Iris pigment epithelial cell (primary cell): ENCODE measurements around the gene SMAD7.
A peak's percentile ranks its signal among the peaks of the same experiment; 100 is the strongest.

Source experiments
- DNase-seq: peaks from one replicate; pipeline ENCODE4 v3.0.0-alpha.2; 2011; ENCODE audit warnings: low read depth

Gene SMAD7

GRCh38 chr18:48944634-48945033 is 6.1 kb downstream of the SMAD7 start:
- peak; percentile 49 for DNase-seq

- no peak for DNase-seq
Observed at GRCh38 chr18:48943736-48944527, 6.8 kb downstream of the SMAD7 start.

- no peak for DNase-seq
Observed at GRCh38 chr18:48943333-48943732, 7.4 kb downstream of the SMAD7 start.

- peak; percentile 98 for DNase-seq
Observed at GRCh38 chr18:48942554-48943261, 8.1 kb downstream of the SMAD7 start.

GRCh38 chr18:48942086-48942485 is 8.7 kb downstream of the SMAD7 start:
- DNase-seq, result no peak

GRCh38 chr18:48941672-48942071 is 9.1 kb downstream of the SMAD7 start:
- no peak for DNase-seq

GRCh38 chr18:48940854-48941611 is 9.7 kb downstream of the SMAD7 start:
- no peak for DNase-seq

- peak; percentile 37 for DNase-seq
Observed at GRCh38 chr18:48939205-48940097, 11.3 kb downstream of the SMAD7 start.

- no peak for DNase-seq
Observed at GRCh38 chr18:48938827-48939204, 11.9 kb downstream of the SMAD7 start.

GRCh38 chr18:48937869-48938750 is 12.7 kb downstream of the SMAD7 start:
- no peak for DNase-seq

- DNase-seq, result no peak
Observed at GRCh38 chr18:48935433-48935774, 15.4 kb downstream of the SMAD7 start.

GRCh38 chr18:48934723-48935432 is 15.9 kb downstream of the SMAD7 start:
- DNase-seq, result peak; percentile 44

- no peak for DNase-seq
Observed at GRCh38 chr18:48934415-48934722, 16.4 kb downstream of the SMAD7 start.

- no peak for DNase-seq
Observed at GRCh38 chr18:48933578-48934414, 17.0 kb downstream of the SMAD7 start.

GRCh38 chr18:48932822-48933510 is 17.8 kb downstream of the SMAD7 start:
- DNase-seq, result no peak

- DNase-seq, result no peak
Observed at GRCh38 chr18:48932462-48932818, 18.3 kb downstream of the SMAD7 start.

GRCh38 chr18:48931680-48932461 is 18.9 kb downstream of the SMAD7 start:
- no peak for DNase-seq

GRCh38 chr18:48930926-48931325 is 19.8 kb downstream of the SMAD7 start:
- no peak for DNase-seq
